Uterus (tissue), 4 donors: ENCODE data around the gene CELA2B. TPM values are rescaled to one million over a fixed set of nuclear protein-coding genes. Genes with fewer than 3 reads are reported as not detected.
A peak's percentile ranks its signal among the peaks of the same experiment; 100 is the strongest.
"Not testable (repeated sequence)": the region's sequence is repeated elsewhere in the genome, so short reads cannot be mapped to it uniquely, and the experiment has no call there.

Source experiments
- DNase-seq, 2 donors: peaks; one replicate each; pipeline ENCODE4 v3.0.0-alpha.2; 2019 to 2020
- H3K27ac ChIP-seq, 2 donors: fragments of 200-600 bp; sonication (generic); 1 replicate in 1 of 2; 2 replicates in 1 of 2; pipeline ENCODE4 v1.5.1; 2016 to 2018
- H3K27me3 ChIP-seq, 2 donors: fragments of 200-600 bp; sonication (generic); one replicate each; pipeline ENCODE4 v1.5.1; 2018 to 2019; ENCODE audit warnings: control low read depth in 1 of 2
- H3K36me3 ChIP-seq, 2 donors: fragments of 200-600 bp; sonication (generic); one replicate each; pipeline ENCODE4 v1.5.1; 2019; ENCODE audit warnings: control low read depth in 1 of 2
- H3K4me1 ChIP-seq, 2 donors: fragments of 200-600 bp; sonication (generic); one replicate each; pipeline ENCODE4 v1.5.1; 2018 to 2019; ENCODE audit warnings: control low read depth in 1 of 2
- H3K4me3 ChIP-seq, 2 donors: fragments of 200-600 bp; sonication (generic); 1 replicate in 1 of 2; 2 replicates in 1 of 2; pipeline ENCODE4 v1.5.1; 2018 to 2019; ENCODE audit warnings: mild to moderate bottlenecking in 1 of 2
- H3K9me3 ChIP-seq, 2 donors: fragments of 200-600 bp; sonication (generic); one replicate each; pipeline ENCODE4 v1.5.1; 2019; ENCODE audit warnings: control low read depth in 1 of 2
- POLR2A ChIP-seq, 2 donors: fragments of 450-650 bp; IDR thresholded peaks; one replicate each; pipeline ENCODE4 v1.6.1; 2016; ENCODE audit warnings: antibody characterized with exemption in 2 of 2, mild to moderate bottlenecking in 1 of 2, moderate library complexity in 1 of 2
- intact Hi-C: fragments of 100-400 bp; cut with DNase I; formaldehyde crosslinking; loops from one replicate; pipeline ENCODE4 v1.15.1; 2023; ENCODE audit warnings: low total_unique reads
- total RNA-seq, 4 donors: library from RNA; depleted of rRNA in 3 of 4; stranded (reverse); fragments of >200 nt in 3 of 4; gene quantifications; one replicate each; pipeline versions ENCODE4 v1.1.0 to v1.2.4, GENCODE V29; 2014 to 2023
- TF ChIP-seq, protein P1 (sequence below), 4 experiments: fragments of 200-600 bp in 2 of 4; fragments of 450-650 bp in 2 of 4; sonication (generic) in 2 of 4; IDR thresholded peaks; one replicate each; pipeline ENCODE4 v1.5.1; 2016 to 2019; ENCODE audit warnings: antibody characterized with exemption in 4 of 4, mild to moderate bottlenecking in 2 of 4, moderate library complexity in 1 of 4
- donor health status: DM: yes; HTN: yes; CAD: no.

Gene CELA2B
- total RNA-seq, 4 donors from 2014 or later: not detected

DNA sequence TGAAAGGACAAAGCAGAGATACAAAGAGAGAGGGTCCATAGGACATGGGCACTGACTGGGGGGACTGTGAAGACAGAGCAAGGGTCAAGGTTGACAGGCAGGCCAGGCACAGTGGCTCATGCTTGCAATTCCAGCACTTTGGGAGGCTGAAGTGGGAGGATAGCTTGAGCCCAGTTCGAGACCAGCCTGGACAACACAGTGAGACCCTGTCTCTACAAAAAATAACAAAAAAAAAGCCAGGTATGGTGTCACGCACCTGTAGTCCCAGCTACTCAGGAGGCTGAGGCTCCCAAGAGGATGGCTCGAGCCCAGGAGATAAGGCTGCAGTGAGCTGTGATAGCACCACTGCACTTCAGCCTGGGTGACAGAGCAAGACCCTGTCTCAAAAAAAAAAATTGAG is 43.7 kb downstream of the CELA2B start:
- intact Hi-C loops: no loop called here
- DNase-seq: no peak
- H3K4me3 ChIP-seq: no peak overlapping the region
- no peaks in the 10 kb centered on the region for H3K9me3 ChIP-seq
- H3K4me1 ChIP-seq: no peaks in the 10 kb centered on the region
- no peak overlapping the region for H3K27ac ChIP-seq
- TF ChIP-seq, protein P1, sequence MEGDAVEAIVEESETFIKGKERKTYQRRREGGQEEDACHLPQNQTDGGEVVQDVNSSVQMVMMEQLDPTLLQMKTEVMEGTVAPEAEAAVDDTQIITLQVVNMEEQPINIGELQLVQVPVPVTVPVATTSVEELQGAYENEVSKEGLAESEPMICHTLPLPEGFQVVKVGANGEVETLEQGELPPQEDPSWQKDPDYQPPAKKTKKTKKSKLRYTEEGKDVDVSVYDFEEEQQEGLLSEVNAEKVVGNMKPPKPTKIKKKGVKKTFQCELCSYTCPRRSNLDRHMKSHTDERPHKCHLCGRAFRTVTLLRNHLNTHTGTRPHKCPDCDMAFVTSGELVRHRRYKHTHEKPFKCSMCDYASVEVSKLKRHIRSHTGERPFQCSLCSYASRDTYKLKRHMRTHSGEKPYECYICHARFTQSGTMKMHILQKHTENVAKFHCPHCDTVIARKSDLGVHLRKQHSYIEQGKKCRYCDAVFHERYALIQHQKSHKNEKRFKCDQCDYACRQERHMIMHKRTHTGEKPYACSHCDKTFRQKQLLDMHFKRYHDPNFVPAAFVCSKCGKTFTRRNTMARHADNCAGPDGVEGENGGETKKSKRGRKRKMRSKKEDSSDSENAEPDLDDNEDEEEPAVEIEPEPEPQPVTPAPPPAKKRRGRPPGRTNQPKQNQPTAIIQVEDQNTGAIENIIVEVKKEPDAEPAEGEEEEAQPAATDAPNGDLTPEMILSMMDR (IDR thresholded peaks at IDR 0.05): no peak
- no peak for TF ChIP-seq POLR2A (IDR thresholded peaks at IDR 0.05)
- H3K36me3 ChIP-seq: no peaks in the 10 kb centered on the region
- no peaks in the 10 kb centered on the region for H3K27me3 ChIP-seq

DNA sequence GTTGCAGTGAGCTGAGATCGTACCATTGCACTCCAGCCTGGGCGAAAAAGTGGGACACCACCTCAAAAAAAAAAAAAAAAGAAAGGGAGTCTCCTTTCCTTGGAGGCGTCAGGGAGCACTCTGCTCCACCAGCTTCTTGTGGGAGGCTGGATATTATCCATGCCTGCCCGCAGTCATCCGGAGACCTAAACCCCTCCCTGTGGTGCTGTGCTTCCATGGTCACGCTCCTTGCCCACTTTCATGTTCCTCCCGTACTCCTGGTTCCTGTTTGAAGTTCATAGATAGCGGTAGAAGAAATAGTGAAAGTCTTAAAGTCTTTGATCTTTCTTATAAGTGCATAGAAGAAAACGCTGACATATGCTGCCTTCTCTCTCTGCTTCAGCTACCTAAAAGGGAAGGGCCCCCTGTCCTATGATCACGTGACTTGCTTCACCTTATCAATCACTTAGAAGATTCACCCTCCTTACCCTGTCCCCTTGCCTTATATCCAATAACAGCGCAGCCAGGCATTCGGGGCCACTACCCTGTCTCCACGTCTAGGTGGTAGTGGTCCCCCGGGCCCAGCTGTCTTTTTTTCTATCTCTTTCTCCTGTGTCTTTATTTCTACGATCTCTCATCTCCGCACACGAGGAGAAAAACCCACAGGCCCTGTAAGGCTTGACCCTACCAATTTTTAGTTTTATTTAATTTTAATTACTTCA is 45.5 kb downstream of the CELA2B start:
- H3K4me3 ChIP-seq, H3K36me3 ChIP-seq, DNase-seq, H3K4me1 ChIP-seq, H3K9me3 ChIP-seq, H3K27me3 ChIP-seq, H3K27ac ChIP-seq, intact Hi-C loops: not testable (repeated sequence)

DNA sequence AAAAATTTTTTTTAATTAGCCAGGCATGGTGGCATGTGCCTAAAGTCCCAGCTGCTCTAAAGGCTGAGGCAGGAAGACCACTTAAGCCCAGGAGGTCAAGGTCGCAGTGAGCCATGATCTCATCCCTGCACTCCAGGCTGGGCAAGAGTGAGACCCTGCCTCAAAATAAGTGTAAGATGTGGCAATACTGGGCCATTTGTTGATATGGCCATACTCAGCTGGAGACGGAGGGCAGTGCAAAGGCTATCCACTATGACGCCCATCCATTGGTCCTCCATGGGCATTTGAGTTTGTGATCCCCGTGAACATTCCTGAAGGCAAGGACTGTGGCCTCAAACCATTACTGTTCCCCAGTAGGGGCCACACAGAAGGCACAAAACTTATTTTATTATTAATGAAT is 46.6 kb downstream of the CELA2B start:
- Histone ChIP-seq H3K4me1 (peaks cover 1 to 3% of the 10 kb centered on the region in 2 donors), H3K27me3 (no peaks in the 10 kb centered on the region), H3K4me3 (no peak overlapping the region), H3K9me3 (no peaks in the 10 kb centered on the region), H3K36me3 (no peaks in the 10 kb centered on the region), H3K27ac (no peak overlapping the region)
- intact Hi-C loops: no loop called here
- TF ChIP-seq, protein P1 (IDR thresholded peaks at IDR 0.05): no peak
- no peak for TF ChIP-seq POLR2A (IDR thresholded peaks at IDR 0.05)
- no peak for DNase-seq

DNA sequence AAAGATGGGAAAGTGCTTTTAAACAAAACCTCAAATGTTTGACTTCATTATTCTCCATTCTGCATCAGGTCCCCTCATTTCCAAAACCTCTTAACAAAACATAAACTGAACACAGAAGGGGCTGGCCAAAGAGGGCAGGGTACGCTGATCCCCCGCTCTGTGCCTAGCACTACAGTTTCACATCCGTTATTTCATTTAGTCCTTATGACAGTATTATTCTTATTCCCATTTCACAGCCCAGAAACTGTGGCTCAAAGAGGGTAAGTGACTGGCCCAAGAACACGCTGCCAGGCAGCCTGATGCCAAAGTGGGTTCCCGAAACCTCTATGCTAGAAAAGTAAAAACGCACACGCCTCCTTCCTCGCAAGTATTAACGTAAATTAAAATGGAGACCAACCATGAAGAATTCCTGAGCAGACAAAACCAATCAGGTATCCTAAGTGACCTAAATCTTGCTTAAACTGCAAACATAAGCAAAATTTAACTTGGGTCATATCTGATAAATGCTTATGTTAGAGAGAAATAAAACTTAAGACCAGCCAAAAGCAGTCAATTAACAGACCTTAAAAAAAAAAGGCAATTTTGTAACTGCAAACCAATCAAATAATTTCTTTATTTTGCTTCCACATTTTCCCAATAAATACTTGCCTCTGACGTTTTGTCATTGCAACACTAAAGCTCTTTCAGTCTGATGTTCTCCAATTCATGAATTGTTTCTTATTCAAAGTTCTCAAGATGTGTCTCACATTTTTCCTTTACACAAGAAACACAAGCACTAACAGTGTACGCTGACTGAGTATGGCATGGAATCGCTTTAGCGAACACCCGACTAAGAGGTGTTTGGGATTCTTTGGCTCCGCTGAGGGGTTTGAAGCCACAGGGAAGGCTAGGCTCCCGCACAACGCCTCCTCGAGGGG is 47.5 kb downstream of the CELA2B start:
- Histone ChIP-seq H3K27ac (peak overlapping the region; percentile 98 to 99), H3K27me3 (no peaks in the 10 kb centered on the region), H3K4me1 (peaks cover 7% of the 10 kb centered on the region in 2 donors), H3K36me3 (no peaks in the 10 kb centered on the region), H3K4me3 (peak overlapping the region; percentile 79 to 89), H3K9me3 (no peaks in the 10 kb centered on the region)
- peak in 1 of 2 donors; percentile 20 for DNase-seq
- TF ChIP-seq, protein P1 (IDR thresholded peaks at IDR 0.05): no peak
- TF ChIP-seq POLR2A (IDR thresholded peaks at IDR 0.05): no peak
- intact Hi-C loops: no loop called here

DNA sequence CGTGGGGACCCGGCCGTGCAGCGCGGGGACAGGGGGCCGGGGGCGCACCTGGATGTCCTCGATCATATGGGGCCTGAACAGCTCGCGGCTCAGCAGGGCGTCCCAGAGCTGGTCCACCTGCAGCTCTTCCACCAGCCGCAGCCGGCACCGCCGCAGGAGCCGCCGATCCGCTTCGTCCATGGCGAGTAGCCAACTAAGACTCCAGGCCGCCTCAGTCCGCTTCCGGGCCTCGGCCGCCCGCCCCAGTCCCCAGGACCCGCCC is 48.0 kb downstream of the CELA2B start, which contains the start of gene CASP9:
CASP9 (minus strand) TSS at position 195 of the 262 bp plus-strand sequence; CDS start at position 180, 15 bp downstream.
- Histone ChIP-seq H3K27me3 (no peaks in the 10 kb centered on the region), H3K4me3 (peak within 1 kb of the TSS; percentile 79 to 99), H3K4me1 (peaks cover 7% of the 10 kb centered on the region in 2 donors), H3K36me3 (no peaks in the 10 kb centered on the region), H3K9me3 (no peaks in the 10 kb centered on the region), H3K27ac (peak within 1 kb of the TSS; percentile 98 to 99)
- TF ChIP-seq, protein P1 (IDR thresholded peaks at IDR 0.05): no peak
- TF ChIP-seq POLR2A (IDR thresholded peaks at IDR 0.05): peak in 1 of 2 donors; percentile 45
- intact Hi-C loops: no loop called here
- DNase-seq: no peak
